ENCODE data around the gene HERC4. TPM values are rescaled to one million over a fixed set of nuclear protein-coding genes. Genes with fewer than 3 reads are reported as not detected.
"Not testable (repeated sequence)": the region's sequence is repeated elsewhere in the genome, so short reads cannot be mapped to it uniquely, and the experiment has no call there.

The HERC4 gene
- total RNA-seq, 1 donor from 2014 or later: 96.1 TPM

DNA sequence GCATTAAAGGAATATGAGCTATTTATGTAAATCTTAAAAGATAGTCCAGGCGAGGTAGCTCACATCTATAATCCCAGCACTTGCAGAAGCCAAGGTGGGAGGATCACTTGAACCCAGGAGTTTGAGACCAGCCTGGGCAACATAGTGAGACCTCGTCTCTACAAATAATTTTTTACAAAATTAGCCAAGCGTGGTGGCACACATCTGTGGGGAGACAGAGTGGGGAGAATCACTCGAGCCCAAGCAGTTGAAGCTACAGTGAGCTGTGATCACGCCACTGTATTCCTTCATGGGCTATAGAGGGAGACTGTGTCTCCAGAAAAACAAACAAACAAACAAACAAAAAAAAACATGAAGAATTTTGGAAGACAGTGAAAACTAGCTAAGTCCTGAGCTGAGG is 28.4 kb downstream of the HERC4 start:
- no peak for DNase-seq

DNA sequence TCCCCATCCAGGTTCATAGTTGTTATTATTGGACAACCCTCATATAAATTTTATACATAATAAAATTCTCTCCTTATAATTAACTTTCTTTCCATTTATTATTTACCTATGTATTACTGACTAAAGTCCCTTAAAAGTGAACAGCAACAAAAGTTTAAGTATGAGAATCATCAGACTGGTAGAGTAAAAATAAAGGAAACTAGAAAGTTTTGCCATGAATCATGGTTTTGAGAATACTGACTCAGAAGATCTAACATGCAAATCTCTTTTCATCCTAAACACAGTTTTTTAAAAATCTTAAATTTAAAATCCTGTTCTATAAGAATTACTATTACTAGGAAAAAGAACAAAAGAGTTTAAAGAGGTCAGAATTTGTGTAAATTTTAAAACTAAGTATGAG is 32.1 kb downstream of the HERC4 start:
- no peak for DNase-seq

DNA sequence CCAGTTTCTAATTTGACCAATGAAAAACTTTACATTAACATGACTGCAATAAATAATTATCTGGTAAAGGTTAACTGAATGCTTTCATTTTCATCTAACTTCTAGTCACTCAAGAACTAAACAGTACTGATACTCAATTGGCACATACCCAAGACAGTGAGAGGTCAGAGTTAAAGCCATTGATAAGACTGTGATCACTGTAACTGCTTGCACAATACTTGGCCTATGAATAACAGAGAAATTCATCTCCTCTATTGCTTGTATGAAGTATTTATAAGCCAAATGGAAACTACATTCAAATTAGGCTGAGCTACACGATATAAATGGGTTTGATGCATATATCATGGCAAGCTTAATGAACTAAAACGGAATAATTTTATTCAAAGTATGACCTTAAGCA is 43.0 kb downstream of the HERC4 start:
- DNase-seq: no peak

DNA sequence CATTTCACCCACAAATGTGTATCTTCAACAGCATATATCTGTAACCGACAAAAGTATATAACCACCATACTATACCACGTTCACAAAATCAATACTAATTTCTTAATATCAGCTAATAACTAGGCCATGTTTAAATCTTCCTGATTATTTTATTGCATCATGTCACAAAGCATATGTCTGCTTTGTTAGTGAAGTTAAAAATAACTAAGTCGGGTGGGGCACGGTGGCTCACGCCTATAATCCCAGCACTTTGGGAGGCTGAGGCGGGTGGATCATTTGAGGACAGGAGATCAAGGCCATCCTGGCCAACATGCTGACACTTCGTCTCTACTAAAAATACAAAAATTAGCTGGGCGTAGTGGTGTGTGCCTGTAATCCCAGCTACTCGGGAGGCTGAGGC is 47.7 kb downstream of the HERC4 start:
- no peak for DNase-seq

DNA sequence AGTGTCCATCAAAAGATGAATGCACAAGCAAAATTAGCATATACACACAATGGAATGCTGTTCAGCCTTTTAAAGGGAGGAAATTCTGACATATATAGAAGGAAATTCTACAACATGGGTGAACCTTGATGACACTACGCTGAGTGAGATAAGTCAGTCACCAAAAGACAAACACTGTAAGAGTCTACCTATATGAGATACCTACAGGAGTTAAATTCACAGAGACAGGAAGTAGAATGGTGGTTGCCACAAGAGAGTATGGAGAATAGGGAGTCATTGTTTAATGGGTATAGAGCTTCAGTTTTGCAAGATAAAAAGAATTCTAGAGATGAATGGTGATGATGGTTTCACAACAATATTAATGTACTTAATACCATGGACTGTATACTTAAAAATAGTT is 51.8 kb downstream of the HERC4 start:
- DNase-seq: no peak

DNA sequence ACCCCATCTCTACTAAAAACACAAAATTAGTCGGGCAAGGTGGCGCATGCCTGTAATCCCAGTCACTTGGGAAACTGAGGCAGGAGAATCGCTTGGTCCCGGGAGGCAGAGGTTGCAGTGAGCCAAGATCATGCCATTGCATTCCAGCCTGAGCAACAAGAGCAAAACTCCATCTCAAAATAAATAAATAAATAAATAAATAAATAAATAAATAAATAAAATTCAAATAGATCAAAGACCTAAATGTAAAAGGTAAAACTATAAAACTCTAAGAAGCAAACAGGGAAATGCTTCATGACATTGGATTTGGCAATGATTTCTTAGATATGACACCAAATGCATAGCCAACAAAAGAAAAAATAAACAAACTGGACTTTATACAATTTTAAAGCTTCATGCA is 52.8 kb downstream of the HERC4 start:
- not testable (repeated sequence) for DNase-seq

DNA sequence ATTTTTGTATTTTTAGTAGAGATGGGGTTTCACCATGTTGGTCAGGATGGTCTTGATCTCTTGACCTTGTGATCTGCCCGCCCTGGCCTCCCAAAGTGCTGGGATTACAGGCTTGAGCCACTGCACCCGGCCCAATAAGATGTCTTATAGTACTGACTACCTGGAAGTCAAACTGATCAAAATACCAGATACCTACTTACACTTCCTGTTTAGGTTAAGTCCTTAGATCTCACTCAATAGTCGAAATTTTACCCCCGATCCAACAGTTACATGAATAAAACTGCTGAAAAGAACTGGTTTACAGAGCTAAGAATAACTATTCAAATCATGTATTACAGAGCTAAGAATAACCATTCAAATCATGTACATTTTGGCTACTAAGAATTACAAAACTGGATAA is 58.6 kb downstream of the HERC4 start:
- DNase-seq: not testable (repeated sequence)

DNA sequence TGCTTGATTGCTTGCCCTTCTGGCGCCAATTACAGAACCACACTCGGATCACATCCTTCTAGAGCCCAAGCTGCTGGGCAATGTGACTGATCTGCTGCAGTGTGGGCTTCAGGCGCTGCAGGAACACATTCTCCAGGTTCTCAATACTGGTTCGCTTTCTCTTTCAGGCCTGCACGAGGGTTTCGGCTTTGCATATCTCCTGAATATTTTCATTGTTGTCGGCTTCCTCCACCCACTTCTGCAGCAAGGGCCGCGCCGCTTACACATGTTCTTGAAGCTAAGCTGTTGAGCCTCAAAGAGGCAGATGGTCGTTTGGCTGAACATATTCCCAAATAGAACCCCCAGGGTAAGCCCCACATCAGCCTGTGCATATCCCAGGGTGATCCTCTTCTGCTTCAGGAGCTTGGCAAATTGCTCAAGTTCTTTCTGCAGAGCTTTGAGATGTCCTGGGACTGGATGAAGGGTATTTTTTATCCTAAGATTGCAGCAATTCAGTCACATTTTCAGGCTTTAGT is 64.6 kb downstream of the HERC4 start:
- no peak for DNase-seq

DNA sequence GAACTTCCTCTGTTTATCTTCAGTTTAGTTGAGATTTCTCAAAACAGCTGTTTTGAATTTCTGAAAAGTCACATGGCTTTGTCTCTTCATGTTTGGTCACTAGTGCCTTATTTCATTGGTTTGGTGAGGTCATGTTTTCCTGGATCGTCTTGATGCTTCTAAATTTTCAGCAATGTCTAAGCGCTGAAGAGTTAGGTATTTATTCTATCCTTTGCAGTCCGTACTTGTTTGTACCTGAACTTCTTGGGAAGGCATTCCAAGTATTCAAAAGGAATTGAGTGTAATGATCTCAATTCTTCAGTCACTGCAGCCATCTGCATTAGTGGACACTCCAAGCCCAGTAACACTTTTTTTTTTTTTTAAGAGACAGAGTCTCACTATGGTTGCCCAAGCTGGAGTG is 67.7 kb downstream of the HERC4 start:
- no peak for DNase-seq

DNA sequence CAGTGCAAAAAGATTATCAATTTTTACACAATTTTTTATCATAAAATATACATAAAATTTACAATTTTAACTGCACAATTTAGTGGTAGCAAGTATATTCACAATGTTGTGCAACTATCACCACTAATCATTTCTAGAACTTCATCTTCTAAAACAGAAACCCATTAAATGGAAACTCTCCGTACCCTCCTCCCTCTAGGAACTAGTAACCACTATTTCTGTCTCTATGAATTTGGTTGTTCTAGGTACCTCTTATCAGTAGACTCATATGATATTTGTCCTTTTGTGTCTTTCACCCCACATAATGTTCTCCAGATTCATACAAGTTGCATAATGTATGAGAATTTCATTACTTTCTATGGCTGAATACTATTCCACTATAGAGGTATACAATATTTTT is 73.5 kb downstream of the HERC4 start:
- no peak for DNase-seq

DNA sequence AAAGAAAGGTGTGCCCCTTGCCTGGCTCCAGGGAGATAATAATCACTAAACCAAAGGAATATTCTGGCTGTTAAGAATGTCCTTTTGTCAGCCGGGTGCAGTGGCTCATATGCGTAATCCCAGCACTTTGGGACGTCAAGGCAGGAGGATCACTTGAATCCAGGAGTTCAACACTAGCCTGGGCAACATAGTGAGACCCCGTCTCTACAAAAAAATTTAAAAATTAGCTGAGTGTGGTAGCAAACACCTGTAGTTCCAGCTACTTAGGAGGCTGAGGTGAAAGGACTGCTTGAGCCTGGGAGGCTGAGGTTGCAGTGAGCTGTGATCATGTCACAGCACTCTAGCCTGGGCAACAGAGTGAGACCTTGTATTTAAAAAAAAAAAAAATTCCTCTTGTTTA is 74.1 kb downstream of the HERC4 start:
- DNase-seq: no peak

DNA sequence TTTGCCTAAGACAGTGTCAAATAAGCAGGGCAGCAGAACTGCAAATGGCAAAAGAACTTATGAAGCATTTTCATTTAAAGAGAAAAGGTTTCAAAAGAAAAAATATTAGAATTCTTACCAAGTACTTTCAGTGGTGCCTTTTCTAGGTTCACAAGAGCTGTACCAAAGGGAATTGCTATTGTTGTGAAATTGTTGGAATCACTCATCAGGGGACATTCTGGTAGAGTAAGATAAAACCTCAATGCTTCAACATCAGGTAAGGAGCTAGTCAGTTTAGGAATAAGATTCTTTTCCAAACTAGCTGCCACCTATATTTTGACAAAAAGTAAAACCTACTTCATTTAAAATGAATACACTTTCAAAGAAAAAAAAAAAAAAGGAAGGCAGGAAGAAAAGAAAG is 85.0 kb downstream of the HERC4 start:
- DNase-seq: no peak

DNA sequence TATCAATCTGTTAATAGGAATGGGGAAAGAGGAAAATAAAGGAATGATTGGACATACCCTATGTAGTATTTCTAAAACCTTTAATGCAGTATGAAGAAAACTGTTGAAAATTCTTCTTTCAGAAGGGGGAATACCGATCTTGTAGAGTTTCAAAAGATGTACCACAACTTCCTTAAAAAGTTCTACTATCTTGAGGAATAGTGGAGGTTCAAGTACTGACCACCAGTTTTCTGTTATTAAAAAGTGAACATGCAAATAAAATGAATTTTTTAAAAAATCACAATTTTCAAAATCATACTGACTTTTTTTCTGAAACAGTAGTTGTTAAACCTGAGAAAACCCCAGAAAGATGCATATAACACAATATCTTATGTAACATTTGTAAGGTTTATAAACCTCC is 86.5 kb downstream of the HERC4 start:
- DNase-seq: no peak

DNA sequence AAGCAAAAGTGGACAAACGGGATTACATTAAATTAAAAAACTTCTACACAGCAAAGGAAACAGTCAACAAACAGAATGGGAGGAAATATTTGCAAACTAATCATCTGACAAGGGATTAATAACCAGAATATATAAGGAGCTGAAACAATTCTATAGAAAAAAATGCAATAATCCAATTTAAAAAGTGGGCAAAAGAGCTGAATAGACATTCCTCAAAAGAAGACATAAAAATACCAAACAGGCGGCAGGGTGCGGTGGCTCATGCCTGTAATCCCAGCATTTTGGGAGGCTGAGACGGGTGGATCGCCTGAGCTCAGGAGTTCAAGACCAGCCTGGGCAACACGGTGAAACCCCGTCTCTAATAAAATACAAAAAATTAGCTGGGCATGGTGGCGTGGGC is 92.5 kb downstream of the HERC4 start:
- DNase-seq: not testable (repeated sequence)

DNA sequence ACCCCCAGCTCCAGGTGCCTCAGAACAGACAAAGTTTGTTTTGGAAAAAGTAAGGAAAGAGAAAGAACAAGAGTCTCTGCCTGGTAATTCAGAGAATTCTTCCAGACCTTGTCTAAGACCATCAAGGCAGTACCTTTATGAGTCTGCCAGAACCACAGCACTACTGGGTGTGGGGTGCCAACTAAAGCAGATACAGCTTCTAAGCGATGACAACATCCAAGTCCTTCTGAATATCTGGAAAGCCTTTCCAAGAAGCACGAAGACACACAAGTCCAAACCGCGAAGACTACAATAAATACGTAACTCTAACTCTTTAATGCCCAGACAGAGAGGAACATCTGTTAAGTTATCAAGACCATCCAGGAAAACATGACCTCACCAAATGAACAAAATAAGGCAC is 96.3 kb downstream of the HERC4 start:
- no peak for DNase-seq

DNA sequence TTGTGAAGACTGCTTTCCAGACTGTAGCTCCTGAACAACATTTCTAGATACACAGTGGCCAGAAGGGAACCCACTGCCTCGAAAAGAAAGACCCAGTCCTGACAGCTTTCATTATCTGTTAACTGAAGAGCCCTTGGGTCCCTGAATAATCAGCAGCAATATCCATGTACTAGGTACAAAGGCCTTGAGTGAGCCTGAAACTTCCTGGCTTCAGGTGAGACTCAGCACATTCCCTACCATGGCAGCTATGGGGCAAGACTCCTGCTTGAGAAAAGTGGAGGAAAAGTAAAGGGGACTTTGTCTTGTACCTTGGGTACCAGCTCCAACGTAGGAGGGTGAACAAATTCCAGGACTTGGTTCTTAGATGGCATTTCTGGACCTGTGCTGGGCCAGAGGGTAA is 97.8 kb downstream of the HERC4 start:
- DNase-seq: no peak

DNA sequence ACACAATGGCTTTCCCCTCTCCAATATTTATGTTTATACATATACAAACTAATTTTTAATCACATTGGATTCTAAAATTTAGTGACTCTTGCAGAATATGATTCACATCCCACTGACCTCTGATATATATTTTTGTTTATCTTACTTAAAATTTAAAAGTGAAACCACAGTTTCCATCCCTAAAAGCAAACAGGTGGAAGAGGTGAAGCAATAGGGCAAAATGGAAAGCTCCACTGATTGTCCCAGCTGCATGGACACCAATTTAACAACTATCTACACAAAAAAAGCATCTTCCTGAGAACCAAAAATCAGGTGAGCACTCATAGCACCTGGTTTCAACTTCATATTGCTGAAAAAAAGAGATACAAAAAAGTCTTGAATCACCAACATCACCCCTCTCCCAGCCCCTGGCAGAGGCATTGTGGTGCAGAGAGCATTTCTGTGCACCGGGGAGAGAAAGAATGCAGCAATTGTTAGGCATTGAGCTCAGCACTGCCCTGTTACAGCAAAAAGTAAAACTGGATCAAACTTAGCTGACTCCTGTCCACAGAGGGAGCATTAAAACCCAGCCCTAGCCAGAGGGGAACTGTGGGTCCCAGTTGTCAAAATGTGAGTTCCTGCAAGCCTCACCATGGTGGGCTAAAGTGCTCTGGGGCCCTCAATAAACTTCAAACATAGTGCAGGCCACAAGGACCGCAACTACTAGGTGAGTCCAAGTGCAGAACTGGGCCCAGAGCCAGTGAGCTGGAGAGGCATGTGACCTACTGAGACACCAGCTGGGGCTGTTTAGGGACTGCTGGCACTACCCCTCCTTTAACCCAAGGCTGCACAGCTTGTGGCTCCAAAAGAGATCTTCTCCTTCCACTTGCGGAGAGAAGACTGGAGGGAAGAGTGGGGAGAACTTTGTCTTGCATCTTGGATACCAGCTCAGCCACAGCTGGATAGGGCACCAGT is 98.5 kb downstream of the HERC4 start:
- no peak for DNase-seq

DNA sequence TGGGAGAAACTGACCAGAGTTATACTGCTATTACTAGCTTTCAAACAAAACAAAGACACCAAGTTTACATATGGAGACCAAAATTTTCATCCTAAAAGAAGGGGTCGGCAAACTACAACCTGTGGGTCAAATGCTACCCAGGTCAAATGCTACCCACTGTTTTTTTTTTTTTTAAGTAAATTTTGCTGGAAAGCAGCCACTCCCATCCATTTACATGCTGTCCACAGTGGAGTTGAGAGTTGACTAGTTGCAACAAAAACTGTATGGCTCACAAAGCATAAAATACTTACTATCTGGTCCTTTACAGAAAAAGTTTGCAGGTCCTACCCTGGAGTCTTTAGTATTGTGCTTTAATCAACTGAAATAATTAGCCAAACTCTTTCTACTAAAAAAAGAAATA is 99.2 kb downstream of the HERC4 start:
- DNase-seq: no peak

DNA sequence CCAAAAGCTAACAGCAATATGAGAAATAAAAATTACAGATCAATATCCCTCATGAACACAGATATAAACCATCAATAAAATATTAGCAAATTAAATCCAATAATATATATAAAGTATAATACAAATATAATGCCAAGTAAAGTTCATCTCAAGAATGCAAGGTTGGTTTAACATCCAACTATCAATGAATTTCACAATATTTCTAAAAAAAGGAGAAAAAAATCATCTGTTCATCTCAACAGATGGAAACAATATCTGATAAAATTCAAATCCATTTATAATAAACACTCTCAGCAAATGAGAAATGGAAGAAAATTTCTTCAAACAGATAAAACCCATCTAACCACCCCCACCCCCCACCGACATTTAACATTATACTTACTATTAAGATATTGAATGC is 103.8 kb downstream of the HERC4 start:
- no peak for DNase-seq

DNA sequence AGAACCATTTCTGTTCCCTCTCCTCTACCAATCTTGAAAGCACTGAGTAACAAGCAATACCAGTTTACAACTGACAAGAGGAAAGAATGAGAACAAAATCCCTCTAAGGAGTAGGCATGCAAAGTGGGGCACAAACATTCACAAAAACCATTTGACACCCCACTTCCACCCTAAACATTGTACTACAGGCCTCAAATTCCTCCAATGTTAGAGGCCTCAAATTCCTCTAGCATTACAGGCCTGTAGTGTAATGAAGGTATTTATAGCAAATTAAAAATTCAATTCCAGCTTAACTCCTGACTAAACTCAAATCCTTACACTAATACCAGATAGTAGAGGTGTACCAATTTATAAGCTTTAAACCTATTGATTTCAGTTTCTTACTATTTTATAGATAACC is 105.2 kb downstream of the HERC4 start:
- DNase-seq: no peak

DNA sequence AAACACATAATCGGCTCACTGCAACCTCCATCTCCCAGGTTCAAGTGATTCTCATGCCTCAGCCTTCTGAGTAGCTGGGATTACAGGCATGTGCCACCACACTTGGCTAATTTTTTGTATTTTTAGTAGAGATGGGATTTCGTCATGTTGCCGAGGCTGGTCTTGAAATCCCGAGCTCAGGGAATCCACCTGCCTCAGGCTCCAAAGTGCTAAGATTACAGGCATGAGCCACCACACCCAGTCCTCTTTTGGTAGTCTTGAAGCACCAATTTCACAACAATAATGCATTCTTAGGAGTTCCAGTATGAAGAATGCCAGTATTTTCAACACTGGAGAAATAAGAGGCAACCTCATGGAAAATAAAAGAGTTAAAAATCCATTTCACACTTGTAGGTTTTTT is 109.0 kb downstream of the HERC4 start:
- DNase-seq: not testable (repeated sequence)

DNA sequence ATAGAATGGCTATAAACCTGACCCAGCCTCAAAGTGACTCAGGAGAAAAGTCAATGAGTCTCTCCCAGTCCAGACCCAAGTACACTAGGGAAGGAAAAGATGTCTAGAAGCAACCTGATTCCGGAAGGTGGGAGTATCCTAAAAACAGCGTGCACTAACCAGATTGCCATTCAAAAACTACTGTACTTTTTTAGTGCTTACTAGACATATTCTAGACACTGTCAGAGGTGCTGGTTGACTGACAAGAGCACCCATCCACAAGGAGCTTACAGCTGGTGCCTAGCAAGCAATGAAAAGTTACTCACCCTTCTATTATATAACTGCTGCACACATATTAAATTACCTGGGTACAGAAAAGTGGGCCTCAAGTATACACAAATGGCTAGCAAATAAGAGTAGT is 109.6 kb downstream of the HERC4 start:
- DNase-seq: no peak

DNA sequence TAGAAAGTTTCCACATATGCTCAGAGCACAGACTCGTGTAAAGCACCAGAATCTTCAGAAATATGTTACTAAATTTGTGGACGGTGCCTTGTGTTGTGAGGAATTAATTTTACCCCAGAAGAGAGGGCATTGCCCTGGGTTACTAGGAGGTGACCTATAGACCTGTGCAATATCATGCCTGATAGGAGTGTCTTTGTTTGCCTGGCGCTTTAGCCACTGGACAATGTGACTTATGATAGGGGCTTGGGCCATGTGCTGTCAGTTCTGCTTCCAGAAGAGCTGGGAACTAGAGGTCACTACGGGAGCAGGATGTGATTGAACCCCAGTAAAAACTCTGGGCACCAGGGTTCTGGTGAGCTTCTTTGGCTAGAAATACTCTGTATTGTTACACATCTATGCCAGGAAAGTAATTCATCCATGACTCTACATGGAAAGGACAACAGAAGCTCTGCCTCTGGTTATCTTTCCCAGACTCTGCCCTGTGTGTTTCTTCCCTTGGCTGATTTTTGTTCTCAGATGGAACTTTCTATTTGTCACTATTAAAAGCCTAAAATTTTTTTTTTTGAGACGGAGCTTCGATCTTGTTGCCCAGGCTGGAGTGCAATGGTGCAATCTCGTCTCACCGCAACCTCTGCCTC is 115.1 kb downstream of the HERC4 start:
- no peak for DNase-seq

DNA sequence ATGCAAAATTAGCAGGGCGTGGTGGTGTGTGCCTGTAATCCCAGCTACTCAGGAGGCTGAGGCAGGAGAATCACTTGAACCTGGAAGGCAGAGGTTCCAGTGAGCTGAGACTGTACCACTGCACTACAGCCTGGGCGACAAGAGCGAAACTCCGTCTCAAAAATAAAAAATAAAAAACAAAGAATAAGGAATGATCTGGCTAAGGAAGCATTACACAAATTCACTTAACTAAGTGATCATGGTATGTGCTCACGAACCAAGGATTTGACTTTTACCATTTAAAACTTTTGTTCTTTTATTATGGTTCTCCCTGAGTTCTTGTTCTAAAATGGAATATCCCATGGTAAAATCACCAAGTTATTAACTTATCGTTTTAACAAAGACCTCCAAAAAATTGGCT is 119.5 kb downstream of the HERC4 start:
- DNase-seq: no peak
